Lower leg skin (tissue), 3 donors: ENCODE measurements around the gene TUBGCP6.

ENCODE experiments used
- CTCF ChIP-seq, 3 donors: fragments of 450-650 bp; IDR thresholded peaks; one replicate each; pipeline ENCODE4 v1.5.1; 2016; ENCODE audit warnings: antibody characterized with exemption in 3 of 3, mild to moderate bottlenecking in 3 of 3, moderate library complexity in 2 of 3
- POLR2A ChIP-seq, 2 donors: fragments of 450-650 bp; IDR thresholded peaks; one replicate each; pipeline ENCODE4 v1.6.1; 2016 to 2017; ENCODE audit warnings: antibody characterized with exemption in 2 of 2, mild to moderate bottlenecking in 1 of 2, moderate library complexity in 1 of 2

GRCh38 chr22:50170453-50171318, 74.1 kb downstream of the TUBGCP6 start, which contains the start of gene PANX2:
- TF ChIP-seq CTCF (IDR thresholded peaks at IDR 0.05), result no peak
- TF ChIP-seq POLR2A (IDR thresholded peaks at IDR 0.05), result no peak
